HepG2 (cell line): ENCODE data around the gene PLPP3. TPM values are rescaled to one million over a fixed set of nuclear protein-coding genes. Genes with fewer than 3 reads are reported as not detected.

ENCODE experiments used
- ATAC-seq: fragments of 200-7000 bp; cut with Tn5 transposase; 3 replicates; pipeline ENCODE4 v1.9.1; 2020; ENCODE audit warnings: mild to moderate bottlenecking, moderate library complexity
- BruUV-seq: library from RNA; stranded (reverse); fragments of 400-500 nt; replicated peaks from 2 replicates; lab custom pipeline; 2021; lab: Mats Ljungman, UMichigan
- CTCF ChIA-PET: fragments of 300-600 bp; formaldehyde crosslinking; extraction: SDS; loops from one replicate; lab custom pipeline; 2021; ENCODE audit warnings: low total read pairs, inconsistent platforms, low intra/inter-chr PET ratio; lab: Yijun Ruan, JAX
- POLR2A ChIA-PET: fragments of 350-600 bp; sonication (Branson Sonifier 250); formaldehyde crosslinking; loops from one replicate; lab custom pipeline; 2020; ENCODE audit warnings: antibody characterized with exemption, inconsistent platforms; lab: Yijun Ruan, JAX
- DNase-seq: peaks from one replicate; pipeline ENCODE4 v3.0.0-alpha.2; 2015; ENCODE audit warnings: low spot score
- FAIRE-seq: peaks from 3 replicates; lab custom pipeline; 2011; peaks lifted over from hg19 to GRCh38; lab: Jason Lieb, UNC
- H2AFZ ChIP-seq: one replicate; pipeline ENCODE4 v1.6.1; 2011; ENCODE audit warnings: low read length, inconsistent platforms
- H3K27ac ChIP-seq: fragments of 300-600 bp; 3 replicates; pipeline ENCODE4 v1.8.0; 2011; ENCODE audit warnings: mixed run types, mild to moderate bottlenecking, mixed read lengths, low read length, inconsistent platforms; ENCODE audit not compliant: insufficient read depth; ENCODE audit errors: extremely low read length
- H3K27me3 ChIP-seq, 2 experiments: fragments of 200-600 bp in 1 of 2; 2 replicates in 1 of 2; 3 replicates in 1 of 2; pipeline versions ENCODE4 v1.6.0 to v1.8.0; 2011; ENCODE audit warnings: low read length in 2 of 2, mild to moderate bottlenecking in 2 of 2, moderate library complexity in 2 of 2, inconsistent platforms in 1 of 2; ENCODE audit not compliant: insufficient read depth in 2 of 2, control insufficient read depth in 1 of 2
- H3K36me3 ChIP-seq, 2 experiments: fragments of 200-600 bp in 1 of 2; replicated peaks in 1 of 2; 2 replicates in 1 of 2; 3 replicates in 1 of 2; pipeline versions ENCODE4 v1.5.1 to v1.8.0; 2011; ENCODE audit warnings: low read length in 2 of 2, inconsistent platforms in 1 of 2; ENCODE audit not compliant: insufficient read depth in 2 of 2, control insufficient read depth in 1 of 2
- H3K4me1 ChIP-seq: 2 replicates; pipeline ENCODE4 v1.5.1; 2012; ENCODE audit warnings: low read length, inconsistent platforms; ENCODE audit not compliant: insufficient read depth
- H3K4me2 ChIP-seq: 2 replicates; pipeline ENCODE4 v1.6.0; 2011; ENCODE audit warnings: low read depth, low read length, inconsistent platforms
- H3K4me3 ChIP-seq, 3 experiments: fragments of 200-600 bp in 1 of 3; sonication (generic), shearing (Covaris generic) in 1 of 3; replicated peaks in 1 of 3; 2 replicates each; pipeline ENCODE4 v1.5.1; 2011 to 2016; ENCODE audit warnings: low read length in 3 of 3, inconsistent platforms in 2 of 3, low read depth in 2 of 3, mild to moderate bottlenecking in 2 of 3, control low read depth in 1 of 3, mixed read lengths in 1 of 3; ENCODE audit not compliant: insufficient read depth in 1 of 3
- H3K79me2 ChIP-seq: one replicate; pipeline ENCODE4 v1.6.1; 2011; ENCODE audit warnings: low read length, inconsistent platforms; ENCODE audit not compliant: insufficient read depth
- H3K9ac ChIP-seq: 2 replicates; pipeline ENCODE4 v1.6.0; 2011; ENCODE audit warnings: mild to moderate bottlenecking, low read depth, low read length, inconsistent platforms; ENCODE audit not compliant: insufficient read depth
- H3K9me3 ChIP-seq: 2 replicates; pipeline ENCODE4 v1.5.1; 2012; ENCODE audit warnings: mild to moderate bottlenecking, low read length
- H4K20me1 ChIP-seq: 2 replicates; pipeline ENCODE4 v1.6.0; 2011; ENCODE audit warnings: inconsistent platforms, mild to moderate bottlenecking, low read length, moderate library complexity; ENCODE audit not compliant: insufficient read depth
- CAMTA2 ChIP-seq: sonication (generic); formaldehyde crosslinking; IDR thresholded peaks from 2 replicates; pipeline ENCODE4 v1.4.0; 2020; ENCODE audit warnings: mild to moderate bottlenecking, missing genetic modification reagents, borderline replicate concordance
- ELF1 ChIP-seq: sonication (generic); formaldehyde crosslinking; IDR thresholded peaks from 2 replicates; pipeline ENCODE4 v1.4.0; 2020; ENCODE audit warnings: missing genetic modification reagents
- EP300 ChIP-seq, 3 experiments: sonication (generic) in 1 of 3; formaldehyde crosslinking in 1 of 3; IDR thresholded peaks; 2 replicates each; pipeline versions ENCODE4 v1.5.1 to v1.6.1; 2011 to 2020; ENCODE audit warnings: low read depth in 2 of 3, low read length in 2 of 3, borderline replicate concordance in 1 of 3, improper control_type of control experiment in 1 of 3, mild to moderate bottlenecking in 1 of 3, missing genetic modification reagents in 1 of 3, moderate library complexity in 1 of 3
- HOXA5 ChIP-seq: sonication (generic); formaldehyde crosslinking; IDR thresholded peaks from 2 replicates; pipeline ENCODE4 v1.4.0; 2020; ENCODE audit warnings: missing genetic modification reagents
- NCOR1 ChIP-seq: fragments of 200-600 bp; sonication (generic); IDR thresholded peaks from 2 replicates; pipeline ENCODE4 v1.7.0; 2017; ENCODE audit warnings: antibody characterized with exemption, low read length, borderline replicate concordance
- PHF5A ChIP-seq: IDR thresholded peaks from one replicate; pipeline ENCODE4 v1.6.1; 2018; ENCODE audit warnings: low read depth, missing genetic modification reagents; ENCODE audit not compliant: unreplicated experiment
- TAF1 ChIP-seq: sonication (generic); formaldehyde crosslinking; IDR thresholded peaks from 2 replicates; pipeline ENCODE4 v1.4.0; 2020; ENCODE audit warnings: missing genetic modification reagents
- ZBTB38 ChIP-seq: sonication (generic); formaldehyde crosslinking; IDR thresholded peaks from 2 replicates; pipeline ENCODE4 v1.5.1; 2020; ENCODE audit warnings: mild to moderate bottlenecking, missing genetic modification reagents
- ZBTB7B ChIP-seq: sonication (generic); formaldehyde crosslinking; IDR thresholded peaks from 2 replicates; pipeline ENCODE4 v1.4.0; 2020; ENCODE audit warnings: missing genetic modification reagents
- ZC3H4 ChIP-seq: sonication (generic); formaldehyde crosslinking; IDR thresholded peaks from 2 replicates; pipeline ENCODE4 v1.4.0; 2020; ENCODE audit warnings: missing genetic modification reagents, borderline replicate concordance
- ZFY ChIP-seq: sonication (generic); formaldehyde crosslinking; IDR thresholded peaks from 2 replicates; pipeline ENCODE4 v1.4.0; 2020; ENCODE audit warnings: missing genetic modification reagents
- ZNF572 ChIP-seq: sonication (generic); formaldehyde crosslinking; IDR thresholded peaks from 2 replicates; pipeline ENCODE4 v1.5.1; 2020; ENCODE audit warnings: mild to moderate bottlenecking, missing genetic modification reagents
- ZNF605 ChIP-seq: sonication (generic); formaldehyde crosslinking; IDR thresholded peaks from 2 replicates; pipeline ENCODE4 v1.8.0; 2022; ENCODE audit warnings: mild to moderate bottlenecking, missing genetic modification reagents
- WGBS: methylation state at CpG from one replicate; pipeline ENCODE4 v1.1.6; 2017; ENCODE audit warnings: low lambda C conversion rate; 5-methylcytosine and 5-hydroxymethylcytosine counted together
- in situ Hi-C: cut with HindIII; loops from 2 replicates; pipeline ENCODE4 v1.10.0; 2017; ENCODE audit warnings: low pct_unique_long_range_greater_than_20kb; ENCODE audit not compliant: extremely low pct_ligation_motif_present
- intact Hi-C: fragments of 100-400 bp; cut with micrococcal nuclease; formaldehyde crosslinking; loops from one replicate; pipeline ENCODE4 v1.10.0; 2022; ENCODE audit not compliant: unreplicated experiment
- polyA plus RNA-seq, 8 experiments: library from polyadenylated mRNA; depleted of rRNA in 3 of 8; stranded (reverse) in 7 of 8; unstranded in 1 of 8; fragments of >200 nt; fragmentation: Illumina TruSeq in 4 of 8; extraction: Trizol in 4 of 8; gene quantifications; 2 replicates each; pipeline versions ENCODE4 v1.2.1 to v1.2.3, GENCODE V29; 2011 to 2016; ENCODE audit warnings: low read depth in 4 of 8, missing spikeins in 1 of 8, mixed read lengths in 1 of 8; ENCODE audit not compliant: insufficient read depth in 1 of 8
- total RNA-seq, 5 experiments: library from RNA; depleted of rRNA; stranded (reverse); fragments of >200 nt; fragmentation: Illumina TruSeq; extraction: Trizol; gene quantifications; 2 replicates each; pipeline ENCODE4 v1.2.3, GENCODE V29; 2016; ENCODE audit warnings: low read depth in 1 of 5
- TF ChIP-seq, protein P1 (sequence below): IDR thresholded peaks from 2 replicates; pipeline ENCODE4 v1.6.1; 2012; ENCODE audit warnings: low read depth, low read length, improper control_type of control experiment
- TF ChIP-seq, protein P2 (sequence below): sonication (generic); formaldehyde crosslinking; IDR thresholded peaks from 2 replicates; pipeline ENCODE4 v1.4.0; 2020; ENCODE audit warnings: missing genetic modification reagents

The PLPP3 gene
- total and polyA plus RNA-seq, 2 of the 13 experiments (the other 11 are each of a cell fraction or from before 2014, with no cell fraction given), result 49.7 to 65.8 TPM

DNA sequence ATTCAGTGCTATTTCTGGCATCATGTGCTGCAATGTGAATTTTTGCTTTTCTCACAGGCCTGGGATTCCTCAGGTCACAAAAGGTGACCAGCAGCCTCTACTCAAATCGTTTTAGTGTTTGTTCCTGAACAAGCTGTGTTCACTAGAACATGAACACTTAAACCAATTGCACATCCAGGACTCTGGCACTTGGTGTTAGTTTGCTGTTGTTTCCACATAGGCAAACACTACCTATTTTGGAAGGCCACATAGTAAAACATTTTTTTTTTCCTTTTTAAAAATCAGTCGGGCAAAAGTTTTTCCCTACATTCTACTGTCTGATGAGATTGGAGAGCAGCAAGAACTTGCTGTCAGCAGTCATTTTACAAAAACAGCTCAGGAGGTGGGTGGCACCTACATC lies 83.2 kb downstream of the PLPP3 start (continued):
- peak in 1 of 2 experiments; percentile 86; a peak in 2 of 4 replicates for TF ChIP-seq EP300 (IDR thresholded peaks at IDR 0.05; ENCODE audit: low read depth in 2 of 2, low read length in 2 of 2)
- no peak for TF ChIP-seq EP300 (CRISPR knock-in tag; IDR thresholded peaks at IDR 0.05; ENCODE audit: borderline replicate concordance)
- 0 out of 2 replicates have a peak, but pooled peaks have one; percentile 19 for TF ChIP-seq NCOR1
- 0 out of 2 replicates have a peak, but pooled peaks have one; percentile 24 for TF ChIP-seq ZBTB7B (CRISPR knock-in tag)
- TF ChIP-seq, protein P1, sequence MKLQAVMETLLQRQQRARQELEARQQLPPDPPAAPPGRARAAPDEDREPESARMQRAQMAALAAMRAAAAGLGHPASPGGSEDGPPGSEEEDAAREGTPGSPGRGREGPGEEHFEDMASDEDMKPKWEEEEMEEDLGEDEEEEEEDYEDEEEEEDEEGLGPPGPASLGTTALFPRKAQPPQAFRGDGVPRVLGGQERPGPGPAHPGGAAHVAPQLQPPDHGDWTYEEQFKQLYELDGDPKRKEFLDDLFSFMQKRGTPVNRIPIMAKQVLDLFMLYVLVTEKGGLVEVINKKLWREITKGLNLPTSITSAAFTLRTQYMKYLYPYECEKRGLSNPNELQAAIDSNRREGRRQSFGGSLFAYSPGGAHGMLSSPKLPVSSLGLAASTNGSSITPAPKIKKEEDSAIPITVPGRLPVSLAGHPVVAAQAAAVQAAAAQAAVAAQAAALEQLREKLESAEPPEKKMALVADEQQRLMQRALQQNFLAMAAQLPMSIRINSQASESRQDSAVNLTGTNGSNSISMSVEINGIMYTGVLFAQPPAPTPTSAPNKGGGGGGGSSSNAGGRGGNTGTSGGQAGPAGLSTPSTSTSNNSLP, result no peak
- peak; percentile 37 for TF ChIP-seq PHF5A (CRISPR knock-in tag)

DNA sequence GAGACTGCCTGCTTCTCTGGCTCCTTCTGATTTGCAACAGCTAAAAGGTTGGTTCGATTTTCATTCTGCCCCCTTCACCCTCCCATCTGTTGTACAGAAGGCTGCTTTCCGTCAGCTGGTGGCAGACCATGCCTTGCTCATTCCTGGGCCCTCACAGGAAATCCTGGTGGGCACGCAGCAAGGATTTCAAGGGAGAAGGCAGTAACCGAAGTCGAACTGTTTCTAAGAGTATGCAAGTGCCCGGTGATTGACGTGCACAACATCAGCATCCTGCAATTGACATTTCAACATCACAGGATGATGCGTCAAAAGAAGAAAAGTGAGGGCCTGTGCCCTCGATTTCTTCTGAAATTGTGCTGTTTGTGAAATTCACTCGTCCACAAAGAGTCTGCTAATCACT lies 83.8 kb downstream of the PLPP3 start:
- Histone ChIP-seq H3K4me2 (no peak overlapping the region), H2AFZ (no peak overlapping the region), H3K79me2 (peaks cover 16% of the 10 kb centered on the region), H3K4me3 (no peak overlapping the region), H3K9ac (peak overlapping the region; percentile 34; the same call in 1 of the 2 replicates), H3K36me3 (peaks cover 11 to 35% of the 10 kb centered on the region in 2 experiments; a peak in 4 of 5 replicates), H3K27ac (peak overlapping the region; percentile 90), H3K9me3 (no peaks in the 10 kb centered on the region), H3K4me1 (peaks cover 94% of the 10 kb centered on the region), H4K20me1 (no peaks in the 10 kb centered on the region), H3K27me3 (no peaks in the 10 kb centered on the region)
- in situ Hi-C loops, result no loop called here
- 82% methylated on average over 10 of the region's 10 CpGs for WGBS
- intact Hi-C loops, result loop anchor here (2.0 kb wide), 1 partner anchor 13 kb away; no protein-coding TSS in a partner anchor
- no TSS peak for BruUV-seq
- ATAC-seq, result no peak
- DNase-seq, result no peak
- ChIA-PET CTCF (no interaction called here), POLR2A (interaction anchor here (0.9 to 4.1 kb wide), 11 partner anchors 12 to 164 kb away, joined by 3 to 74 read pairs (median 5); no protein-coding TSS in a partner anchor)
- FAIRE-seq, result no peak
- TF ChIP-seq CAMTA2 (CRISPR knock-in tag) (no peak), ZNF605 (CRISPR knock-in tag) (peak; percentile 53; the same call in 1 of the 2 replicates), HOXA5 (CRISPR knock-in tag) (no peak), TAF1 (CRISPR knock-in tag) (0 out of 2 replicates have a peak, but pooled peaks have one; percentile 13), ZNF572 (CRISPR knock-in tag) (peak; percentile 61; the same call in 1 of the 2 replicates), ZC3H4 (CRISPR knock-in tag) (no peak), ELF1 (no peak), ZFY (CRISPR knock-in tag) (0 out of 2 replicates have a peak, but pooled peaks have one; percentile 8), ZBTB38 (CRISPR knock-in tag) (peak; percentile 32; the same call in 1 of the 2 replicates)
- TF ChIP-seq, protein P2, sequence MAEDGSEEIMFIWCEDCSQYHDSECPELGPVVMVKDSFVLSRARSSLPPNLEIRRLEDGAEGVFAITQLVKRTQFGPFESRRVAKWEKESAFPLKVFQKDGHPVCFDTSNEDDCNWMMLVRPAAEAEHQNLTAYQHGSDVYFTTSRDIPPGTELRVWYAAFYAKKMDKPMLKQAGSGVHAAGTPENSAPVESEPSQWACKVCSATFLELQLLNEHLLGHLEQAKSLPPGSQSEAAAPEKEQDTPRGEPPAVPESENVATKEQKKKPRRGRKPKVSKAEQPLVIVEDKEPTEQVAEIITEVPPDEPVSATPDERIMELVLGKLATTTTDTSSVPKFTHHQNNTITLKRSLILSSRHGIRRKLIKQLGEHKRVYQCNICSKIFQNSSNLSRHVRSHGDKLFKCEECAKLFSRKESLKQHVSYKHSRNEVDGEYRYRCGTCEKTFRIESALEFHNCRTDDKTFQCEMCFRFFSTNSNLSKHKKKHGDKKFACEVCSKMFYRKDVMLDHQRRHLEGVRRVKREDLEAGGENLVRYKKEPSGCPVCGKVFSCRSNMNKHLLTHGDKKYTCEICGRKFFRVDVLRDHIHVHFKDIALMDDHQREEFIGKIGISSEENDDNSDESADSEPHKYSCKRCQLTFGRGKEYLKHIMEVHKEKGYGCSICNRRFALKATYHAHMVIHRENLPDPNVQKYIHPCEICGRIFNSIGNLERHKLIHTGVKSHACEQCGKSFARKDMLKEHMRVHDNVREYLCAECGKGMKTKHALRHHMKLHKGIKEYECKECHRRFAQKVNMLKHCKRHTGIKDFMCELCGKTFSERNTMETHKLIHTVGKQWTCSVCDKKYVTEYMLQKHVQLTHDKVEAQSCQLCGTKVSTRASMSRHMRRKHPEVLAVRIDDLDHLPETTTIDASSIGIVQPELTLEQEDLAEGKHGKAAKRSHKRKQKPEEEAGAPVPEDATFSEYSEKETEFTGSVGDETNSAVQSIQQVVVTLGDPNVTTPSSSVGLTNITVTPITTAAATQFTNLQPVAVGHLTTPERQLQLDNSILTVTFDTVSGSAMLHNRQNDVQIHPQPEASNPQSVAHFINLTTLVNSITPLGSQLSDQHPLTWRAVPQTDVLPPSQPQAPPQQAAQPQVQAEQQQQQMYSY (CRISPR knock-in tag), result no peak
